NCI-H526 treated with DMSO at 0.1 percent for 48 hours (cell line): ENCODE data around the gene HP1BP3.
"Not testable (repeated sequence)": the region's sequence is repeated elsewhere in the genome, so short reads cannot be mapped to it uniquely, and the experiment has no call there.

Source experiments
- DNase-seq: peaks from one replicate; lab custom pipeline; 2025; lab: John Stamatoyannopoulos, UW

Gene HP1BP3, protein sequence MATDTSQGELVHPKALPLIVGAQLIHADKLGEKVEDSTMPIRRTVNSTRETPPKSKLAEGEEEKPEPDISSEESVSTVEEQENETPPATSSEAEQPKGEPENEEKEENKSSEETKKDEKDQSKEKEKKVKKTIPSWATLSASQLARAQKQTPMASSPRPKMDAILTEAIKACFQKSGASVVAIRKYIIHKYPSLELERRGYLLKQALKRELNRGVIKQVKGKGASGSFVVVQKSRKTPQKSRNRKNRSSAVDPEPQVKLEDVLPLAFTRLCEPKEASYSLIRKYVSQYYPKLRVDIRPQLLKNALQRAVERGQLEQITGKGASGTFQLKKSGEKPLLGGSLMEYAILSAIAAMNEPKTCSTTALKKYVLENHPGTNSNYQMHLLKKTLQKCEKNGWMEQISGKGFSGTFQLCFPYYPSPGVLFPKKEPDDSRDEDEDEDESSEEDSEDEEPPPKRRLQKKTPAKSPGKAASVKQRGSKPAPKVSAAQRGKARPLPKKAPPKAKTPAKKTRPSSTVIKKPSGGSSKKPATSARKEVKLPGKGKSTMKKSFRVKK

DNA sequence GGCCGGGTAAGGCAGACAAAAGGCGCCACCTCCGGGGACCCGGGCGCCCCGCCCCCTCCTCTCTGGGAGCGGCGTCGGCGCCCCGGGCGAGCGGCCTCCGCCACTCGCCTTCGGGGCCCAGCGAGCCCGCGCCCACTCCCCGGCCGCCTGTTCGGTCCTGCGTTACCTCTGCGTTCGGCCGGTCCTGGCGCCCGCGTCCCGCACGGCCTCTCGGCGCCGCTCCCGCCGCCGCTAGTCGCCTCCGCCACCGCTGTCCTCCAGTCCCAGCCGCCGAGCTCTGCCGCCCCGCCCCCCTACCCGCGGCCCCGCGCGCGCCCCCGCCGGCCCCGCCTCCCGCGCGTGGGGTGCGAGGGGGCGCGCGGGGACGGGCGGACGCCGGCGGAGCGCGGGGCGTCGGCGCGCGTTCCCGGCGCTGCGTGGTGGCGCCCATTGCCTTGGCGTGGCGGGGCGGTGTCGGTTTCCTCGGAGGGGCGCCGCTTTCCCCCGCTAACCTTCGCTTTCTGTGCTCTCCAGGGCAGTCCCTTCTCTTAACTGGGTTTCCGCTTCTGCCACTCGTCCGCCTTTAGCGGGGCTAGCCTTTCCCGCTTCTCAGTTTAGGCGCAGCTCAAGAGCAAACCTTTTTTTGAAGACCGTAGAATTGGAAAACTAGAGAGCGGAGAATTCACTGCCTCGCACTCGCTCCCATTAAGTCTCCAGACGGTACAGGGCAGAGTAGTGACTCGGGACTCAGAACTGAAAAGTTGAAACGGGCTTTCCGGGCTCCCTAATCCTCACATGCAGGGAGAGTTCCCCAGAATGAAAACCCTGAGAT is at the start of gene HP1BP3:
TSS of gene HP1BP3 (minus strand) at position 279 of the 811 bp plus-strand sequence. CDS start 6,867 bp downstream, outside the sequence.
- DNase-seq = no peak

DNA sequence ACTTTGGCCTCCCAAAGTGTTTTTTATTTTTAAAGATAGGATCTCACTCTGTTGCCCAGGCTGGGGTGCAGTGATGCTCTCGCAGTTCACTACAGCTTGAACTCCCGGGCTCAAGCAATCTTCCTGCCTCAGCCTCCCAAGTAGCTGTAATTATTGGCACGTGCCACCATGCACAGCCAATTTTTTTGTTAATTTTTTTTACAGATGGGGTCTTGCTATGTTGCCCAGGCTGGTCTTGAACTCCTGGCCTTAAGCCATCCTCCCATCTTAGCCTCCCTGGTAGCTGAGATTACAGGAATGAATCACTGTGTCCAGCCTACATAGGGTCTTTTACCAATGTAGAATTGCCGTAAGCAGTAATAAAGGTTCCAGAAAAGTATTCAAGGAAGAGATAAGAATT is 49.1 kb upstream of the HP1BP3 start:
- DNase-seq = no peak

DNA sequence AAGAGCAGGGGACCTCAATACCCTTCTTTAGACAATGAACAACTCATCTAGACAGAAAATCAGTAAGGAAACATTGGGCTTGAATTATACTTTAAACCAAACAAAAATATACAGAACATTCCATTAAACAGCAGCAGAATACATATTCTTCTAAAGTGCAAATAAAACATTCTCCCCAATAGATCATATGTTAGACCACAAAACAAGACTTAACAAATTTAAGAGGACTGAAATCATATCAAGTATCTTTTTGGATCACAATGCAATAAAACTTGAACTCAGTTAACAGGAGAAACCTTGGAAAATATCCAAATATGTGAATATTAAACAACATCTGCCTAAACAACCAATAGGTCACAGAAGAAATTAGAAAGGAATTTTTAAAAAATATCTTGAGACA is 47.7 kb upstream of the HP1BP3 start:
- no peak for DNase-seq

DNA sequence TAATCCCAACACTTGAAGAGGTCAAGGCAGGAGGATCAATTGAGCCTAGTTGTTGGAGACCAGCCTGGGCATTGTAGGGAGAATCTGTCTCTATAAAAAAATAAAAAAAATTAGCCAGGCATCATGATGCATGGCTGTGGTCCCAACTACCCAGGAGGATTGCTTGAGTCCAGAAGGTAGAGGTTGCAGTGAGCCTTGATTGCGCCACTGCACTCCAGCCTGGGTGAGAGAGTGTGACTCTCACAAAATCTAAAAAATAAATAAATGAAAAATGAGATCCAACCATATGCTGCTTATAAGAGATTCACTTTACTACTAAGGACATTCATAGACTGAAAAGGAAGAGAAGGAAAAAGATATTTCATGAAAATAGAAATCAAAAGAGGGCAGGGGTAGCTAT is 47.1 kb upstream of the HP1BP3 start:
- no peak for DNase-seq

DNA sequence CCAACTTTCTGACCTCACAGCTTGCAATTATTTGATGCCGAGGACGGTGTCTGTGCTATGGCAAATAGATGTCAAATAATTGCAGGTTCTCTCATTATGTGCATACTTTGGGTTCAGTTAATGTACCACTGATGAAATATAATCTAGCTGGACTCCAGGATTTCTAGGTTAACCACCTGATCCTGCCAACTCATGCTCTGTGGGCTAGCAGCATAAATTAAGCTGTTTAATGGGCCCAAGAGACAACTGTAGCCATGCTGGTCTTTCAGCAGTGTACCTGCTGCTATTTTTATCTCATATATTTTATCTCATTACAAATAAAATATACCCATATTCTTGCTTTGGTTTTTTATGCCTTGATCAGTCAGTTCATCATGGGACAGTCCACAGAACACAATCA is 43.3 kb upstream of the HP1BP3 start:
- DNase-seq = no peak

DNA sequence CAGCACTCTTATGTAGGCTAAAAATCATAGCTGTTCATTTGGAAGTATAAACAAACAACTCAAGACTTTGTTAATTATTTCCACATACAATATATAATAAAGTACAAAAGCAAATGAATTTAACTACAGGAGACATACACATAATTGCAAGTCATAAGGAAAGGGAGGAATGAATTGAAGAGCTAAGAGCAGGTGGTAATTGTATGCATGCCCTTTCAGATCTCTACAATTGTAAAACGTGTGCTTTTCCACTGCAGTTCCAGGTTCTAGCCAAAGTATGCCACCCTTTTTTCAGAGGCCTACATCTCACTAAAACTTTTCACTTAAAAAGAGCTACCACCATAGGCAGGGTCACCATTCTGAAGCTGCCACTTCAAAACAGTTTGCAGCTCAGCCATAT is 42.8 kb upstream of the HP1BP3 start:
- DNase-seq = no peak

DNA sequence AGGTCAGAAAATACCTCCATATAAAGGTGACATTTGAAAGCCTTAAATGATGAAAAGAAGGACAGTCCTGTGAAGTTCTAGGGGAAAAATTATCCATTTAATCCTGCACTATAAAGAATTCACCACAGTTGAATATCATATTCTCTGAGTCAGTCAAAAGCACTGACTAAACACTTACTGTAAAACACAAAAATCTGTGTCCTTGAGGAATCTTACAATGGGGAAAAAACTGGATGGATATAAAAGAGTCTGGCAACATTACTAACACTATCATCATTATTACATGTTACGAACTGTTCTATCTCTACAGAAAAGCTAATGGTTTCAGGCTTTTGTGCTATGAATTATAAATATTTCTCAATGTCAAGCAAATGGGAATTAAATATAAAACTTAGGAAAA is 42.4 kb upstream of the HP1BP3 start:
- no peak for DNase-seq

DNA sequence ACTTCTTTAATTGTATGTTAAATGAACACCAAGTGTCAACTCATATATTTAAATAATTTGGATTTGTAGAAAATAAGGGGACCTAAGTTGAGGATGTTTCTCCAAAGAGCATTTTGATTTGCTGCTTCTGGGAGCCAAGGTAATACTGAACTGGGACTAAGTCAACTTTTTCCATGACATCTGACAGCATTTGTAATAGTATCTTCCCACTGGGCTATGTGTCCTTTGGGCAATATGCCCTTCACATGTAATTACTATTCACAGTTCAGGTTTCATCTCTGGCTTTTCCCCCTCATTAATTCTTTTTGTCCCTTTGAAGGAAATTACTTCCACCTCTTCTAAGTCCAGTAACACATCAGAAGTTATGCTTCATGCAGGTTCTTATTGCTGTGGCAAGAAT is 36.7 kb upstream of the HP1BP3 start:
- DNase-seq = no peak

DNA sequence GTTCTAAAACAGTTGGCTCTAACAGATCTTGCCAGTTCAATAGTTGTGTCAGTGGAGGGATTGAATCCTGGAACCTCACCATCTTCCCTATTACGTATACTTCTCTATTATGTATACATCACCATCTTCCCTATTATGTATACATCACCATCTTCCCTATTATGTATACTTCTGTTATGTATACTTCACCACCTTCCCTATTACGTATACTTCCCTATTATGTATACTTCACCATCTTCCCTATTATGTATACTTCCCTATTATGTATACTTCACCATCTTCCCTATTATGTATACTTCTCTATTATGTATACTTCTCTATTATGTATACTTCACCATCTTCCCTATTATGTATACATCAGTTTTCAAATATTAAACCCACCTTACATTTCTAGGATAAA is 34.4 kb upstream of the HP1BP3 start:
- no peak for DNase-seq

DNA sequence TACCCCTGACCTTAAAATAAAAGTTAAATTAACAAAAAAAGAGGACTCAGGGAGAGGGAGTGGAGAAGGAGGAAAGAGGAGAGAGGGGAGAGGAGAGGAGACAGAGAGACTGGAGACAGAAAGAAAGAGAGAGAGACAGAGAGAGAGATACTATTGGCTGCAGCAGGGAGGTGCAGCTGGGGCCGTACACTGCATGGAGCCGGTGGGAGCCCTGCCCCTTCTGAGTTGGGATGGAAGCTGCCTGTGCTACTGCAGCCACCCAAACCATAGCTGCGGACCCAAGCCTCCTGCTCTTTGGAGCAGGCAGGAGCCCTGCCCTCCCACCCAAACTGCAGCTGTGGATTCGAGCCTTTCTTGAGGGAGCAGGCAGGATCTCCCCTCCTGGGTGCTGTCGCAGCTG is 32.7 kb upstream of the HP1BP3 start:
- no peak for DNase-seq

DNA sequence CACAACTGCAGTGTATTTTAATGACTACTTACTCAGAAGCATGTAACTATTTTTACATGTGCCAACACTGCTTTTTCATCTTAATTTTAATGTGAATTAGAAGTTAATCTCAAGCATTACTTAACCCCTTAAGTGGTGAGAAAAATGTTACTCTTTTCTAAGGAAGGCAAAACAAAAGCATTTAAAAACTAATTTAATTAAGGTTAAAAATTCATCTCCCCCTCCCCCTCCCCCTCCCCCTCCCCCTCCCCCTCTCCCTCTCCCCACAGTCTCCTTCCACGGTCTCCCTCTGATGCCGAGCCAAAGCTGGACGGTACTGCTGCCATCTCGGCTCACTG is 27.4 kb upstream of the HP1BP3 start:
- no peak for DNase-seq

DNA sequence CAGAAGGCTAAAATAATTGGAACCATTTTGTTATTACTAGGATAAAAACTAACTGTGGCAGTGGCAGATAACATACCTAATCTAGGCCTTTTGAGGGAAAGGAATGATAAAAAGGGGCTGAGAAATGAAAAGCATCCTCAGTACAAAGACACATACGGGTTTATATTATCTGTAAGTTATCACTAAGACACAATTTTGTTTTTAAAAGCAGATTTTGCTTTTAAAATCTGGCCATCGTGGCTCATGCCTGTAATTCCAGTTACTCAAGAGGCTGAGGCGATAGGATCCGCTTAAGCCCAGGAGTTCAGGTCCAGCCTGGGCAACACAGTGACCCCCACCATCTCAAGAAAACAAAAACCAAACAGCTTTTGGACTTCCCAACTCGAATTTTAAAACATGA is 24.8 kb upstream of the HP1BP3 start:
- DNase-seq = no peak

DNA sequence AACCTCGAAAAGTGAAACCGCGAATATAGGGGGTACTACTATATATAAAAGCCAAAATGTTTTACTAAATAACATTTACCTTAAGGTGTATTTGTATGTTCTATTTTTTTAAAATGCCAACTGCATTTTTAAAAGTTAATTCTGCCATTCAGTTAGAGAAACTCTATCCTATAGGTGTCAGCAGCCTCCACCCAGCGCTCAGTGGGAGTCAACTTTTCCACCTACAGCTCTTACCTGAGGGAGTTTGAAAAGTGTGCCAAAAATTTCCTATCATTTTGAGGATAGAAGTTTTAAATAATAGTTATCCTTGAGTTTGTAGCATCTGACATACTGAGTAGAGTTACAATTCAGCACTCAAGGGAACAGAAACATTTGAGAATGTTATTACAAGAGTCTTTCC is 6.1 kb upstream of the HP1BP3 start:
- no peak for DNase-seq

DNA sequence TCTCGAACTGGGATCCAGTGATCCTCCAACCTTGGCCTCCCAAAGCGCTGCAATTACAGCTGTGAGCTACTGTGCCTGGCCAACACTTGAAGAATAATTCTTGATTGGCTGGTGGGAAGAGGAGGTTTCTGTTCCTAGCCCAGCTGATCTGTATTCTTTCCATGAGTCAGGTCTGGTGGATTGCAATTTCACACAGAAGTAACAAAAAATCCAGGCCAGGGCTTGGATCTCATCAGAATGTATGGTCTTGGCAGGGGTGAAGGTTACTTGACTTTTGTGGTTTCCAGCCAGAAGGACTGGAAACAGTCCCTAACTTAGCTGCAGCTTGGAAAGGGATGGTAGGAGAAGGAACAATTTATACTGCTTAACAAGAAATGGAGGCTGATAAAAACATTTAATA is 5.1 kb upstream of the HP1BP3 start:
- DNase-seq = no peak

DNA sequence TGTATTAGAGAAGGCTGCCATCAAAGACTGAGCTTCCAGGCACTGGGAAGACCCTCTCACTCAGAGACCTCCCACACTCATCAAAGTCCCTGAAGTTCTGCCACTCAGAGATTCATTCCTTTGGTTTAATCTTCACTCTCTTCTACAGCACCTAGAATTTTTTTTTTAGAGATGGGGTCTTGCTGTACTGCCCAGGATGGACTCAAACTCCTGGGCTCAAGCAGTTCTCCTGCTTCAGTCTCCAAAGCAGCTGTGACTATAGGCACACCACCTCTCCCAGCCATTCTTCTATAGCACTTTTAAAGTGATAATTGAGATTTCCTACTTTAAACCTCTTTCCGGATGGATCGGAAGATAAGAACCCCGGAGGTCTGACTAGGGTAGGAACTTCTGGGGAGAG is 3.7 kb upstream of the HP1BP3 start:
- DNase-seq = no peak

DNA sequence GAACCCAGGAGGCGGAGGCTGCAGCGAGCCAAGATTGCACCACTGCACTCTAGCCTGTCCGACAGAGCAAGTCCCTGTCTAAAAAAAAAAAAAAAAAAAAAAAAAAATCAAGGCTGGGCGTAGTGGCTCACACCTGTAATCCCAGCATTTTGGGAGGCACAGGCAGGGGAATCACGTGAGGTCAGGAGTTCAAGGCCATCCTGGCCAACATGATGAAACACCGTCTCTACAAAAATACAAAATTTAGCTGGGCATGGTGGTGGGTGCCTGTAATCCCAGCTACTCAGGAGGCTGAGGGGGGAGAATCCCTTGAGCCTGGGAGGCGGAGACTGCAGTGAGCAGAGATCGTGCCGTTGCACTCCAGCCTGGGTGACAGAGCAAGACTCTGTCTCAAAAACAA is 2.5 kb upstream of the HP1BP3 start:
- not testable (repeated sequence) for DNase-seq

DNA sequence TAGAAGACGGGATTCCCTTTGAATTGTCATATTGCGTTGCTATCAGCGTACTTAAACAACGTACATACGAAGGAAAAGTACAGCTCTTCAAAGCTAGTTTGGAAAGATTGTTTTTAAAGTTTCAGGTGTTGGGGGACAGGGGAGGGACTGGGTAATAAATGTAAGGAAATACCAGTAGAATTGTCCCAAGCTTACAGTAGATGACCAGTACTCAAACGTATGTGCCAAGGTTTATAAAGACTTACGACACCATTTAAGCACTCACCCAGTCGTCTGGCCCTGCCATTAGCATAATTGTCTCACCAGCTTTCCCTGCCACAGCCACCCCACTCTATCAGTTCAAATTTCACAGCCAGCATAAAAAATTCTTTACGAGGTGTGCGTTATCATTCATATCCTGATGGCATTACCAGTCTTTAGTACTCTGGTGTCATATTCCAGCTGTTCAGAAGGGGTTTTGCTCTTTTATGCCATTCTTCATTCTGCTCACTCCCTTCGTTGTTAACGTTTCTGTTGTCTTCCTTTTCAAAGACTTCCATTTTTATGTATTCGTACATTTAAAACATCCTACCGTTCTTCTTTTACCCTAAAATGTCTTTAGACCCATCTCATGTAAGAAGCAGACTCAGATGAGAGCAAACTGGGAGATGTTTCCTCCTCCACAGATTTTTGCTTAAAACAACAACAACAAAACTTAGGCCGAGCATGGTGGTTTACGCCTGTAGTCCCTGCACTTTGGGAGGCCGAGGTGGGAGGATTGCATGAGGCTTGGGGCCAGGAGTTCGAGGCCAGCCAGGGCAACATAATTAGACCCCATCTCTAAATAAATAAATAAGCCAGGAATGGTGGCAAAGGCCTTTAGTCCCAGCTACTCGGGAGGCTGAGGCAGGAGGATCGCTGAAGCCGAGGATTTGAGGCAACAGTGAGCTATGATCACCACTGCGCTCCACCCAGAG is 1.0 kb upstream of the HP1BP3 start:
- no peak for DNase-seq

DNA sequence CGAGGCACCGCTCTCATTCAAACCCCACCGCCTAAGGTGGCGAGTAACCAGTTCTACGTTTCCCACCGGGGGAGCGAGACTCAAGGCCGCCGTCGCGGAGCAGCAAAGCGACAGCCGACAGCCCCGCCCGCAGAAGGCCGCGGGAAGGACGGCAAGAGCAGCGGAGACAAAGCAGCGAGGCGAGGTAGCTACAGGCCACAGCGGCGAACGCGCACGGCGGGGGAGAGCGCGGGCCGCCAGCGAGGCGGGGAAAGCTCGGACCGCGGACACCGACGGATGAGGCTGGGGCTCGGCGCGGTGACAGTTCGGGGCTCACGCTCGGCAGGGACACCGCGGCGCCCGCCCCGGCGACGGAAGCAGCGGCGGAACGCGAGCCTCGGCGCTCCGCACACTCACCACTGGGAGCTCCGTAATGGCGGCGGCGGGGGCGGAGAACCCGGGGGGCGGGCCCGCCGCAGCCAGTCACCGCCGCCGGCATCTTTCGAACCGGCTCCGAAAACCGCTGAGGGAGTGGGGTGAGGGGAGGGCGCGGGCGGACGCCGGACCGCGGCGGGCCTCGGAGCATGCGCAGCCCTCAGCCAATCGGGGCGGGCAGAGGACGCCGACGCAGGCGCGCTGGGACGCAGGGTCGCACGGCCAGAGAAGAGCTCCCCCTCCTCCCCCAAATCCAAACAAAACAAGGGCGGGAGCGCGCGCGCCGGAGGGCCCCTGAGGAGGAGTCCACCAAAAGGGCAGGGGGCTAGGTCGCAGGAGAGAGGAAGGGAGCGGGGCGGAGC is 666 bp downstream of the HP1BP3 start:
- DNase-seq = peak; percentile 82

DNA sequence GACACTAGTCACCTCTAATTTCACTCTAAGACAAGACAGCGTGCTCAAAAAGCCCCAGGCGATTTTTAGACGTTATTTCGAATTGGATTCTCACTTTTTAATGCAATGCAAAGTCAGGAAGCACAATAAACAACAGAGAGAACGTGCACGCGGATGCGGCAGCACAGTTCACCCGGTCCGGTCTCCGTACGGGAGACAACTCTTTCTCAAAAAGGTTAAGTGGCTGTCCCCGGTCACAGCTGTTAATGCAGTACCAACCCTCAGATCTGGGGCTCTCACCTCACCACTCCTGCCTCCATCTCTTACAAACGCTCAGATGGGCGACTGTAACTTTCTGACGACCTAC is 1.2 kb downstream of the HP1BP3 start:
- DNase-seq = no peak

DNA sequence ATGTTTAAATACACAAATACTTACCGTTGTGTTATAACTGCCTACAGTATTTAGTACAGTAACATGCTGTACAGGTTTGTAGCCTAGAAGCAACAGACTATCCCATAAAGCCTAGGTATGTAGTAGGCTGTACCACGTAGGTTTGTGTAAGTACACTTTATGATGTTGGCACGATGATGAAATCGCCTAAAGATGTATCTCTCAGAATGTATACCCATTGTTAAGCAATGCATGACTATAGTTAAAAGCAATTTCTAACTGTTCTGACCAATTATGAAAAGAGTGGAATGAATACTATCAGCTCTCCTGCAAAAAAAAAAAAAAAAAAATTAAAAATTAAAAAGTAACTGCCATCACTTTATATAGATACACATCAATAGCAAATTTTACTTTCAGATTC is 11.4 kb downstream of the HP1BP3 start:
- no peak for DNase-seq

DNA sequence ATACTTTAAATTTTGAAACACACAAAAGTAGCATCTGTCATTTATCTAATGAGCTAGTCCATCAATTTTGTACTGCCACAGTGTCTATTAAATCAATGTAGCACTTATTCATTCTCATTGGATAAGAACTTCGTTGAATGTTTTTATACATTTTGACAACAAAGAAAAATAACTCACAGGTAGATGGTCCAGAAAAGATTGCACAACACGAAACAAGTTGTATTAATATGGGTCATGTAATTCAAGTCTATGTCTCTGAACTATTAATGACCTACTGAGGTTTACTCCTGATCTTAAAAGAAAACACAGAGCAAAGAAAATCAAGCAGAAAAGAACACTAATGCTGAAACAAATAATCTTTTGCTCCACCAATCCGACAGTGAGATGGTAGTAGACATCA is 15.3 kb downstream of the HP1BP3 start:
- DNase-seq = no peak
